GM06990 (cell line): ENCODE results near the gene RSL1D1.

Source experiments
- DNase-seq: peaks from one replicate; pipeline ENCODE4 v3.0.0-alpha.2; 2011; ENCODE audit not compliant: insufficient read length; ENCODE audit errors: extremely low read depth
- H3K27me3 ChIP-seq: replicated peaks from 2 replicates; pipeline ENCODE4 v1.6.0; 2011; ENCODE audit warnings: low read length; ENCODE audit not compliant: control insufficient read depth, insufficient read depth
- H3K36me3 ChIP-seq: 2 replicates; pipeline ENCODE4 v1.5.1; 2011; ENCODE audit warnings: low read length; ENCODE audit not compliant: control insufficient read depth, insufficient read depth
- H3K4me3 ChIP-seq: replicated peaks from 2 replicates; pipeline ENCODE4 v1.5.1; 2011; ENCODE audit warnings: low read depth, mild to moderate bottlenecking, control low read depth, low read length
- CTCF ChIP-seq: IDR thresholded peaks from 2 replicates; pipeline ENCODE4 v1.5.1; 2011; ENCODE audit warnings: low read length, control low read depth, mild to moderate bottlenecking, inconsistent platforms; ENCODE audit not compliant: insufficient read depth, poor library complexity, severe bottlenecking

RSL1D1 gene

DNA sequence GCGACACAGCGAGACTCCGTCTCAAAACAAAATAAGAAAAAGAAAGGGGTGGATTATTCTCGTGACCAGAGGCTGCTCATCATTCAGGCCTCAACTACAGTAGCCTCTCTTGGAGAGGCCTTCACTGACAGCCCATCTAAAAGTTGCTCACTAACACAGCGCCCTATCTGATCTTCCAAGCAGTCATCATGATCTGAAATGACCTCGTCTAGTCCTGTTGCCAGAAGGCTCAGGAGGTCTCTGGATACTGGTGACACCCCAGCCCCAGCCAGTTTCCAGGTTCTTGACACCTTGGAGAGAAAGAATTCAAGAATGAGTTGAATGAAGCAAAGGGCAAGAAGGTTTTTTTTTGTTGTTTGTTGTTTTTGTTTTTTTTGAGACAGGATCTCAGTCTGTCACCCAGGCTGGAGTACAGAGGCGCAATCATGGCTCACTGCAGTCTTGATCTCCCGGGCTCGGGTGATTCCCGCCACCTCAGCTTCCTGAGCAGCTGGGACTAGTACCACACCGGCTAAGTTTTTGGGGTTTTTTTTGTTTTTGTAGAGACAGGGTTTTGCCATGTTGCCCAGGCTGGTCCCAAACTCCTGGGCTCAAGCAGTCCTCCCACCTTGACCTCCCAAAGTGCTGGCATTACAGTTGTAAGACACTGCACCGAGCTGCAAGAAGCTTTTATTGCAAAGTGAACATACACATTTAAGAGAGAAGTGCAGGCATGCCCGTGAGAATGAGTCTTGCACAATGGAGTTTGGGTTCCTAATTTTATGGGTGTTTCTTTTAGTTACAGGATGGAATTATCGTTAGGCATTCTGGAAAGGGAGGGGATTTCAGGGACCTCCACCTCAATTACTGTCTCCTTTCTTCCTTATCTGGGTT is 51.6 kb downstream of the RSL1D1 start:
- DNase-seq, result no peak
- Histone ChIP-seq H3K4me3 (peak overlapping the region; percentile 46), H3K27me3 (no peaks in the 10 kb centered on the region), H3K36me3 (peaks cover 2% of the 10 kb centered on the region; the same call in 1 of the 2 replicates)
- no peak for TF ChIP-seq CTCF

DNA sequence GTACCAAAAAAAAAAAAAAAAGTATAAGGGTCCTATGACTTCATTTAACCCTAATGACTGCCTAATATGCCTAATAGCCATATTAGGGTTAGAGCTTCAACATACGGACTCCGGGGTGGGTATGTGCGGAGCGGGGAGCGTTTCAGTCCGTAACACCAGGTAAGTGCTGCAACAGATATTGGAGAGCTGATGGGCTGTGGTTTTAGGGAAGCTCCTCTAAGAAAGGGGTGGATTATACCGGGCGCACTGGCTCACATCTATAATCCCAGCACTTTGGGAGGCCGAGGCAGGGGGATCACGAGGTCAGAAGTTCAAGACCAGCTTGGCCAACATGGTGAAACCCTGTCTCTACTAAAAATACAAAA is 52.3 kb downstream of the RSL1D1 start:
- Histone ChIP-seq H3K36me3 (peaks cover 2% of the 10 kb centered on the region; the same call in 1 of the 2 replicates), H3K4me3 (peak overlapping the region; percentile 90), H3K27me3 (no peaks in the 10 kb centered on the region)
- no peak for DNase-seq
- TF ChIP-seq CTCF, result no peak

- DNase-seq, result no peak
- Histone ChIP-seq H3K36me3 (peaks cover 2% of the 10 kb centered on the region), H3K4me3 (peak overlapping the region; percentile 90), H3K27me3 (no peaks in the 10 kb centered on the region)
- no peak for TF ChIP-seq CTCF
Measured at GRCh38 chr16:11797957-11798299, 53.4 kb downstream of the RSL1D1 start.

- Histone ChIP-seq H3K4me3 (peak within 1 kb of the TSS; percentile 90), H3K27me3 (no peaks in the 10 kb centered on the region), H3K36me3 (peaks cover 4% of the 10 kb centered on the region)
- TF ChIP-seq CTCF, result peak; percentile 6
- DNase-seq, result peak; percentile 99
Measured at GRCh38 chr16:11797166-11797956, 54.0 kb downstream of the RSL1D1 start, which contains the start of gene ZC3H7A. TSS of gene ZC3H7A (minus strand) at chr16:11797258. CDS start at chr16:11782354, 14,904 bp downstream.

GRCh38 chr16:11796227-11797165 is 54.8 kb downstream of the RSL1D1 start:
- peaks cover 4% of the 10 kb centered on the region for H3K36me3 ChIP-seq
- H3K4me3 ChIP-seq, result peak overlapping the region; percentile 78
- H3K27me3 ChIP-seq, result no peaks in the 10 kb centered on the region
- DNase-seq, result peak; percentile 50
- TF ChIP-seq CTCF, result no peak
